HepG2 (cell line): Measurements from ENCODE around the gene NOXO1. TPM values are rescaled to one million over a fixed set of nuclear protein-coding genes. Genes with fewer than 3 reads are reported as not detected.

Experiments
- ARNTL ChIP-seq: sonication (generic); formaldehyde crosslinking; IDR thresholded peaks from 2 replicates; pipeline ENCODE4 v1.4.0; 2020; ENCODE audit warnings: mild to moderate bottlenecking, missing genetic modification reagents
- BORCS8-MEF2B ChIP-seq: sonication (generic); formaldehyde crosslinking; IDR thresholded peaks from 2 replicates; pipeline ENCODE4 v1.8.0; 2022; ENCODE audit warnings: mild to moderate bottlenecking, missing genetic modification reagents
- DRAP1 ChIP-seq: IDR thresholded peaks from 2 replicates; pipeline ENCODE4 v1.6.1; 2016; ENCODE audit warnings: missing genetic modification reagents, missing compliant biosample characterization
- FOXJ3 ChIP-seq: sonication (generic); formaldehyde crosslinking; IDR thresholded peaks from 2 replicates; pipeline ENCODE4 v1.4.0; 2020; ENCODE audit warnings: missing genetic modification reagents, mild to moderate bottlenecking, borderline replicate concordance
- HOMEZ ChIP-seq: IDR thresholded peaks from 2 replicates; pipeline ENCODE4 v1.6.1; 2016; ENCODE audit warnings: low read depth
- HOXA5 ChIP-seq: sonication (generic); formaldehyde crosslinking; IDR thresholded peaks from 2 replicates; pipeline ENCODE4 v1.4.0; 2020; ENCODE audit warnings: missing genetic modification reagents
- JARID2 ChIP-seq: sonication (generic); formaldehyde crosslinking; IDR thresholded peaks from 2 replicates; pipeline ENCODE4 v1.8.1; 2023; ENCODE audit warnings: missing genetic modification reagents, inconsistent platforms; ENCODE audit not compliant: insufficient replicate concordance
- MYC ChIP-seq: sonication (generic); formaldehyde crosslinking; IDR thresholded peaks from 2 replicates; pipeline ENCODE4 v1.9.0; 2021; ENCODE audit warnings: missing genetic modification reagents, borderline replicate concordance
- SNAPC2 ChIP-seq: sonication (generic); formaldehyde crosslinking; IDR thresholded peaks from 2 replicates; pipeline ENCODE4 v1.8.1; 2022; ENCODE audit warnings: mild to moderate bottlenecking, missing genetic modification reagents
- SOX13 ChIP-seq, 3 experiments: fragments of 450-650 bp in 1 of 3; sonication (generic) in 1 of 3; formaldehyde crosslinking in 1 of 3; IDR thresholded peaks in 2 of 3; conservative IDR thresholded peaks in 1 of 3; 2 replicates each; pipeline versions ENCODE4 v1.5.0 to v1.6.1; 2016 to 2020; ENCODE audit warnings: antibody characterized with exemption in 1 of 3, mild to moderate bottlenecking in 1 of 3, missing compliant biosample characterization in 1 of 3, missing genetic modification reagents in 1 of 3, moderate library complexity in 1 of 3
- SP4 ChIP-seq: sonication (generic); formaldehyde crosslinking; IDR thresholded peaks from 2 replicates; pipeline ENCODE4 v1.8.1; 2023; ENCODE audit warnings: mild to moderate bottlenecking, missing genetic modification reagents
- TEAD3 ChIP-seq: optimal IDR thresholded peaks from 2 replicates; pipeline ENCODE3; 2016; ENCODE audit warnings: borderline replicate concordance
- TFAP4 ChIP-seq: sonication (generic); IDR thresholded peaks from 2 replicates; pipeline ENCODE4 v1.6.1; 2016; ENCODE audit warnings: low read depth, borderline replicate concordance
- THRA ChIP-seq: sonication (generic); formaldehyde crosslinking; IDR thresholded peaks from 2 replicates; pipeline ENCODE4 v1.4.0; 2020; ENCODE audit warnings: missing genetic modification reagents, borderline replicate concordance
- ZBTB33 ChIP-seq: sonication (generic); formaldehyde crosslinking; IDR thresholded peaks from 2 replicates; pipeline ENCODE4 v1.4.0; 2020; ENCODE audit warnings: missing genetic modification reagents
- ZBTB34 ChIP-seq: sonication (generic); formaldehyde crosslinking; IDR thresholded peaks from 2 replicates; pipeline ENCODE4 v1.8.0; 2022; ENCODE audit warnings: mild to moderate bottlenecking, missing genetic modification reagents
- ZNF274 ChIP-seq: sonication (generic); formaldehyde crosslinking; IDR thresholded peaks from 2 replicates; pipeline ENCODE4 v1.5.1; 2020; ENCODE audit warnings: mild to moderate bottlenecking, missing genetic modification reagents
- ZNF3 ChIP-seq: IDR thresholded peaks from 2 replicates; pipeline ENCODE4 v1.7.0; 2017; ENCODE audit warnings: inconsistent platforms
- ZNF768 ChIP-seq: sonication (generic); formaldehyde crosslinking; IDR thresholded peaks from 2 replicates; pipeline ENCODE4 v1.4.0; 2020; ENCODE audit warnings: missing genetic modification reagents
- ZSCAN22 ChIP-seq: sonication (generic); formaldehyde crosslinking; IDR thresholded peaks from 2 replicates; pipeline ENCODE4 v1.4.0; 2020; ENCODE audit warnings: mild to moderate bottlenecking, missing genetic modification reagents
- ZSCAN25 ChIP-seq: sonication (generic); formaldehyde crosslinking; IDR thresholded peaks from 2 replicates; pipeline ENCODE4 v1.8.0; 2022; ENCODE audit warnings: mild to moderate bottlenecking, missing genetic modification reagents
- polyA plus RNA-seq, 8 experiments: library from polyadenylated mRNA; depleted of rRNA in 3 of 8; stranded (reverse) in 7 of 8; unstranded in 1 of 8; fragments of >200 nt; fragmentation: Illumina TruSeq in 4 of 8; extraction: Trizol in 4 of 8; gene quantifications; 2 replicates each; pipeline versions ENCODE4 v1.2.1 to v1.2.3, GENCODE V29; 2011 to 2016; ENCODE audit warnings: low read depth in 4 of 8, missing spikeins in 1 of 8, mixed read lengths in 1 of 8; ENCODE audit not compliant: insufficient read depth in 1 of 8
- total RNA-seq, 5 experiments: library from RNA; depleted of rRNA; stranded (reverse); fragments of >200 nt; fragmentation: Illumina TruSeq; extraction: Trizol; gene quantifications; 2 replicates each; pipeline ENCODE4 v1.2.3, GENCODE V29; 2016; ENCODE audit warnings: low read depth in 1 of 5

NOXO1 gene
- total and polyA plus RNA-seq, 2 of the 13 experiments (the other 11 are each of a cell fraction or from before 2014, with no cell fraction given) = 0.69 to 1.4 TPM

GRCh38 chr16:2003827-2004641 lies 22.8 kb upstream of the NOXO1 start (continued):
- TF ChIP-seq ZBTB33 (CRISPR knock-in tag) (peak; percentile 86), ARNTL (CRISPR knock-in tag) (0 out of 2 replicates have a peak, but pooled peaks have one; percentile 27), FOXJ3 (CRISPR knock-in tag) (0 out of 2 replicates have a peak, but pooled peaks have one; percentile 29), ZSCAN25 (CRISPR knock-in tag) (peak; percentile 74; the same call in 1 of the 2 replicates), THRA (CRISPR knock-in tag) (peak; percentile 67; the same call in 1 of the 2 replicates), ZNF274 (CRISPR knock-in tag) (0 out of 2 replicates have a peak, but pooled peaks have one; percentile 31), HOMEZ (CRISPR knock-in tag) (peak; percentile 31; the same call in 1 of the 2 replicates), MYC (CRISPR knock-in tag) (peak; percentile 80; the same call in 1 of the 2 replicates), TEAD3 (peak; percentile 57), ZSCAN22 (CRISPR knock-in tag) (no peak), DRAP1 (CRISPR knock-in tag) (peak; percentile 55; the same call in 1 of the 2 replicates), HOXA5 (CRISPR knock-in tag) (0 out of 2 replicates have a peak, but pooled peaks have one; percentile 28), TFAP4 (peak; percentile 91), ZNF3 (CRISPR knock-in tag) (no peak), SOX13 (IDR thresholded peaks at IDR 0.05) (no peak), SOX13 (CRISPR knock-in tag; conservative IDR thresholded peaks at IDR 0.05 in 1 of 2, IDR thresholded peaks at IDR 0.05 in 1 of 2) (peak in 1 of 2 experiments; percentile 32; a peak in 1 of 4 replicates), ZBTB34 (no peak), SNAPC2 (CRISPR knock-in tag) (no peak), ZNF768 (CRISPR knock-in tag) (peak; percentile 70), BORCS8-MEF2B (0 out of 2 replicates have a peak, but pooled peaks have one; percentile 35), JARID2 (CRISPR knock-in tag) (no peak), SP4 (CRISPR knock-in tag) (peak; percentile 83)
